DMS 273 treated with DMSO at 0.1 percent for 48 hours (cell line): ENCODE results near the gene NEDD9.
A peak's percentile ranks its signal among the peaks of the same experiment; 100 is the strongest.

ENCODE experiments used
- DNase-seq: peaks from one replicate; lab custom pipeline; 2025; lab: John Stamatoyannopoulos, UW

The NEDD9 gene

DNA sequence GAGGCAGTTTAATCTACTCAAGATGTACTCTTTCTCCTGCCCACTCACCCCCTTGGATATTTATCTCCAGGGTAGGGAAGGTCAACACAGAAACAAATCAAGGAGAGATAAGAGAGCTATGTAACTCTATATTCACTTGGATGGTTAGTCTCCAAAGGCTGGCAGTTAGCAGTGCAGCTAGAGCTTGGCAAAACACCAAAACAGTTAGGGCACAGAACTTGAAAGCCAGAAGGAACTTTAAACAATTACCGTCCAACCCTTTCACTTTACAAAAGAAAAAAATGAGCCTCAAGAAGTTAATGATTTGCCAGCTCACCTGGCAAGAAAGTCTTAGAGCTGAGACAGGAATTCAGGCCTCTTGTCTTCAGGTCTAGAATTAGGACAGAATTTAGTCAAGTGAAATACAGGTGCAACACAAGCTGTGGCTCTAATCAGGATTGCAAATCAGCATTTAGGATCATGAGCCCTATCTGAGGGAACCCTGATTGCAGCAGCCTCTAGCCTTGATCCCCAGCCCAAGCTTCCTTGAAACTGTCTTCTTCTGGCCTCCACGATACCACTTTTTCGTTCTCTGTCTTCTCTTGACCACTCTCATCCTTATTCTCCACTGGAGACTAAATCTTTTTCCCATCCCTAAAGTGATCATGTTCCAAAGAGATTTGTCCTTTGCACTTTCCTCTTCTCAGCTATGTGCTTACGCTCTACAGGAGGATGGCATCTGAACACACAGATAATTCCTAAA is 14.9 kb downstream of the NEDD9 start:
- peak; percentile 33 for DNase-seq

DNA sequence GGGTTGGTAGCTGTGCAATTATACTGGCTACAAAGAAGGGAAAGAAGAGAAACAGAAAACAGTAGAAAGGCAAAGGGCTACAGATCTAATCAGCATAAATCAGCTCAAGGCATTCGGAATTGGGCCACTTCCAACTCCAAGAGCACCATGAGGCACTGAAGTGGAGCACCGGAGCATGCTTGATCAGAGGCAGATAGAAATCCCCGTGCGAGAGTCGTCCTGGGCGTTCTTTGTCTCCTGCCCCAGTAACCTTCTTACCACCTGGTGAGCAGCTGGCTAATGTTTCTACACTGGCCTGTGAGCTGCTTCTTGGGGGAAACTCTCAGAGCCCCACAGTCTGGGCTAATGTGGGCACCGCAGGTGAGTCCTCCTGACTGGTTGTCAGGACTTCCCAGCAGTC is 16.7 kb downstream of the NEDD9 start:
- DNase-seq = no peak

DNA sequence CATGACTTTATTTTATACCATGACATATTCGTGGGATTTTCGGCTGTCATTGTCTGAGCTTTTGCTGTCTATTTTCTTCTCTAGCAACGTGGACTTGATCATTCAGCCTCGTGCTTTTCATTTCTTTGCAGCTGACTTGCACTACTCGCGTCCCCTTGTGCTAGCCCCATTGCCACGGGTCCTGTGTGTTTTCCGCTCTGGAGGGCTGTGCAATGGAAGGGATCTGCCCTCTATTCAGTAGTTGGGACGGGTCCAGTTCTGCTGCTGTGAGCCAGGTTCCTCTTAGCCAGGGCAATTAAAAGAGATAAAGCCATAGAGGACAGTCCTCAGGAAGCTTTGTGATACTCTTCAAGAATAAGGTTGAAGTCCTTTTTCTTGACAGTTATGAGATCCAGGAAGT is 17.6 kb downstream of the NEDD9 start:
- no peak for DNase-seq

DNA sequence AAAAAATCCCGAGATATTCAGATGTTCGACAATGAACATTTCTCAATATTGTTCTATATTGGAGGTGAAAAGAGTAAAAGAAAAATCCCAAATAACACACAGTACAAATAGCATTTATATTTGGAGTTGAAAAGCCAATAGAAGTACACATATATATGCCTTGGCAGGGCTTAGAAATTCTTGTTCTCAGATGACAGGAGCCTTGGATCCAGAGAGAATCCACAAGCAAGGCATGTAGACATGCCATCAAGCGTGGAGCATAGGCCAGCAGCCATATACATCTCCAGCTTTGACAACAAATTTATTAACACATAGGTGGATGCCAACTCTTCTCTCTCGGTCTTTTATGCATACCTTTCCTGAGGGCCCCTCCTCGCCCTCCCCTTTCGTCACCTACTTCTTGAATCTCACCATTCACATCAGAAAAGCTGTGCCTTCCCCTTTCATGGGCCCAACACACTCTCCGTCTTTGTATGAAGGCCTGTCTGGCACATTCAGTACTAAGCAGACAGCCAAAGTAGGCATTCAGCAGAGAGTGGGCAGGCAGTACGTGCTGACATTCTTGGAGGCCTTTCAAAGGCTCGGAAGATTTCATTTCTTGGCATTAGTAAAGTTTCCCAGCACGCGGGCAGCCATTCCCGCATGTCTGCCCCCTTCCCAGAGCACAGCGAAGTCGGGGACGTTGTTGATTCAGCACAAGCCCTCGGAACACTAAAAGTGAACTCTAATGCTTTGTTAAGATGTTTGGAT is 18.2 kb downstream of the NEDD9 start:
- no peak for DNase-seq

DNA sequence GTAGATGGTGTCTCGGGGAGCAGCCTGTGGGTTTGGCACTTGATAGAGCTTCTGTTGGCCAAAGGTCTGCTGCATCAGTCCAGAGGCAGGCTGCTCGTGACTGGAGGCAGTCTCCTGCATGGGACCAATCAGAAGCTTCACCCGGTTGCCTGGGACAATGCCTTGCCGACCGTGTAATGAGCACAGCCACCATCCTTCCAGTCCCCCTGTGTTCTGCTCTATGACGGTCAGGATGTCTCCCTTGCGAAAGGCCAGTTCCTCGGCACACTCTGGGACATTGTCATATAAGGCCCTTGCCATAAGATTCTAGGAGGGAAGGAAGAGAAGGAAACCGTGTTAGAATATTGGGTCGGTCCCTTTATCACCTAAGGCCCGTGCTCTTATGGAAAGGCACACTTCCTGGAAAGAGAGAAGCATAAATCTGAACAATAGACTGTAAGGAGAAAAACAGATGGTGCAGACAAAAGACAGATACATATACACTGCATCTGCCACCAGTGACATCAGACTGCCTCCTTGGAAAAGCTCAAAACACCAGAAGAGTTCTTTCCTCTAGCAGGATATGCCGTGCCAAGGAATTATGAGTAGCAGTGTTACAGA is 18.9 kb downstream of the NEDD9 start:
- DNase-seq = no peak

DNA sequence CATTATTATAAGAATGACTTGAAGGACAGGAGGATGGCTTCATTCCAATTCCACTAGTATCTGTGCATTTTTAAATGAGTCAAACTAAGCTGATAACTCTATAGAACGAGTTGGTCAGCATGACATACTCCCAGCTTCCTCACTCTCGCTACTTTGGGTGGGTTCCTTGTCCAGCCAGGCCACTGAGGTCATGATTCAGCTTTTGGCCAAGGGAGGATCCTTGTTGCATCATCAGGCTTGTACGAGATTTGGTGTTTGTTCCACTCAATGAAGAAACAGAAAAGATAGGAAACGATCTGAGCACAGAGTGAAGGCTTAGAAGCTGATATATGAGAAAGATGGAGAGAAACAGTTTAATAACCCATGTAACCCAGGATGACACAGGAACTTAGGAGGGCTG is 19.8 kb downstream of the NEDD9 start:
- DNase-seq = no peak

DNA sequence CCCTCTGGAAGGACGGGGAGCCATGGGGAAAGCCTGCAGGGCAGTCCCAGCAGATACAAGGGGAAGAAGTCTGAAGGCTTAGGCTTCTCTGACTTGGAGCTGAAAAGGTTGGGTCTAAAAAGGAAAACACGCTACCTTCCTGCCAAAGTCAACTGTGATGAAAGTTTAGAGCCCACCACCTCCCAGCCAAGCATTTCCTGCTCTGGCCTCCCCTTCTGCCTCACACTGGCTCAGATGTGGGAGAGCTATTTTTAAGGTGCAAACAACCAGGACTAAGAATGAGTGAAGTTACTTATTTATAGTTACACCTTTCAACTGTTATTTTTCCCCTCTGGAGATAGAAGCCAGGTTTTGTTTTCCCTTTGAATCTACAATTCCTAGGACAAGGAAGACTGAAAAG is 21.2 kb downstream of the NEDD9 start:
- DNase-seq = no peak

DNA sequence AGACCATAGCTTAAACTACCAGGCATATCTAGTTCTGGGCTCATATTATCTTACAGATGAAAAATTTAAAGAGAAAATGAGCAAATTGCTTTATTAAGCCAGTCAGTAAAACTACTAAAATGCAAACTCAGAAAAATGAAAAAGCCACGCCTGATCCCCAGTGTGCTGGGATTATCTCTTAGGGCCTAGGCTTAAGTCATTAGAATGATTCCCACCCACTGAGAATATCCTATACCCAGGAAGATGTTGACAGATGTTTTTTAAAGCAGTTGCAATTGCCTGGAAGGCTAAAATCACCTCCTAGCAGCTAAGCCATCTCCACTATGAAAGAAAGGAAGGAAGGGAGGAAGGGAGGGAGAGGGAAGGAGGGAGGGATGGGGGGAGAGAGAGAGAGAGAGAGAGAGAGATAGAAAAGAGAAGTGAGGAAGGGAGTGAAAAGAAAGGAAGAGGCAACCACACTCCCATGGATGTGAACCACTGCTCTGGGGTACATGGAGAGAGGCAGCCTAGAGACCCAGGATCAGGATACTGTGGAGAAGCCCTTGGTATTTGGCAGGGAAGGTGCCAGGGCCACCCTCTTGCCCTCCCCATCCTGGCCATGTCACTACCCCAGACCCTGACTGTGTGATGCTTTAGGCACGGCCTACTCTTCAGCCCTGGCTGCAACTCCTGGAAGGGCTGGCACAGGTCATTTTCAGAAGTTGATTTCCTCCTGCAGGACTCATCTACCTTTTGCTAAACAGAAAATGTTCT is 21.9 kb downstream of the NEDD9 start:
- no peak for DNase-seq

DNA sequence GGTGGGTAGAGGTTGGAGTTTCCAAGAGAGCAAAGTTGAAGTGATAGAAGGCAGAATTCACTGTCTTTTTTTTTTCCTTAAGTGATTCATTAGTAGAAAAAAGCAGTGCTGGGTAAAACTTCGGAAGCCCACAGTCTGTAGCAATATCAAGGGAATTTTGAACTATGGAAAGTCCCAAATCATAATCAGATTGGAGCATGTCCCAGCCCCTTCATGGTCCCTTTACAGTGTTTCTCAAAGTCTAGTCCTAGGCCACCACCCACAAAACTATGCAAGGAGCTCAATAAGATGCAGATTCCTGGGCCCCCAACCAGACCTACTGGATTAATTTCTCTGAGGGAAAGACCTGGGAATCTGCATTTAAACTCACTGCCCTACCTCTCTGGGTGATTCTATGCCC is 22.6 kb downstream of the NEDD9 start:
- no peak for DNase-seq

DNA sequence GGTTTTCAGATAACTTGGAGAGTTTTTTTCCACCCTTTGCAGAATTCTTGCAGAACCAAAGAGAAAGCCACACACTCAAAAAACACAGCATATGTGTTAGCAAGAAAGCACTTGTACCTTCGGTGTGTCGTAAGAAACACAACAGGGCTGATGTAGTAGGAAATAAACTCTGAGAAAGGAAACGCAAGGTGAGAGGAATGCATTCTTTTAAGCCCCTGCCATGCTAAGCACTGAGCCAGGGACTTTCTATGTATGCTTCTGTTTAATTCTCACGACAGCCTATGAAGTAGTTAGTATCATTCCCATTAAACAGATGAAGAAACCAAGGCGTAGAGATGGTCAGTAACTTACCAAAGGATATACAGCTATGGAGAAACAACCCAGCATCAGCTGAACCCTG is 23.1 kb downstream of the NEDD9 start:
- DNase-seq = no peak

DNA sequence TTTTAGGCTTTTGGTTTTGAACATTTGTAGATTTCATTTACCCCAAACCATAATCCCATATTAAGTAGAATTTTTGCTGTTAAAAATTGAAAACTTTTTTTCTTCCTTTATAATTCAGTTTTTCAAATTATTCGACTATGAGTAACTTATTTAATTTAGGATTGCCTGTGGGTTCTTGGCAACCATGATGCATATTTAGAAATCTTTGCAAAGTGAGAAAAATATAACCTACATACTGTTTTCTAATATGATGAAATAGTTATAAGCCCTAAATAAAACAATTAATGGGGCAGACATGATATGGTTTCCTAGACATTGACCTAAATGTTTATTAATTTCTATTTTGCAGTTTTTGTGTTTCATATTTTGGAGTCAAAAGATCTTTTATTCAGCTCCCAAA is 23.6 kb downstream of the NEDD9 start:
- DNase-seq = no peak

DNA sequence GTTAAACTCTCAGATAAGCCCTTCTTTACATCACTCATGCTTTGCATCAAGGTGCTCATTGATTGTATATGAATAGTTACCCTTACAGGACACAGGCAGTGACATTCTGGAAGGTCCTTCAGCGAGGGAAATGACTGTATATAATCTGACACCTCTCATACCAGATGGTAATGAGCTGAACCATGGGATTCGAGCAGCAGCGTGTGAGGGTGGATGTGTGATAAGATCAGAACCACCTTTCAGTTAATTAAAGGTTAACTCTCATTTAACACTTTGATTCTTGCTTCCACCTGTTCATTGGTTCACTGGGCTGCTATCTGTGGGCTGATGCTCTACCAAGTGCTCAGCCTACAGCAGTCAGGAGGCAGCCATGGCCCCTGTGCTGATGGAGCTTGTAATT is 24.2 kb downstream of the NEDD9 start:
- DNase-seq = peak; percentile 25

DNA sequence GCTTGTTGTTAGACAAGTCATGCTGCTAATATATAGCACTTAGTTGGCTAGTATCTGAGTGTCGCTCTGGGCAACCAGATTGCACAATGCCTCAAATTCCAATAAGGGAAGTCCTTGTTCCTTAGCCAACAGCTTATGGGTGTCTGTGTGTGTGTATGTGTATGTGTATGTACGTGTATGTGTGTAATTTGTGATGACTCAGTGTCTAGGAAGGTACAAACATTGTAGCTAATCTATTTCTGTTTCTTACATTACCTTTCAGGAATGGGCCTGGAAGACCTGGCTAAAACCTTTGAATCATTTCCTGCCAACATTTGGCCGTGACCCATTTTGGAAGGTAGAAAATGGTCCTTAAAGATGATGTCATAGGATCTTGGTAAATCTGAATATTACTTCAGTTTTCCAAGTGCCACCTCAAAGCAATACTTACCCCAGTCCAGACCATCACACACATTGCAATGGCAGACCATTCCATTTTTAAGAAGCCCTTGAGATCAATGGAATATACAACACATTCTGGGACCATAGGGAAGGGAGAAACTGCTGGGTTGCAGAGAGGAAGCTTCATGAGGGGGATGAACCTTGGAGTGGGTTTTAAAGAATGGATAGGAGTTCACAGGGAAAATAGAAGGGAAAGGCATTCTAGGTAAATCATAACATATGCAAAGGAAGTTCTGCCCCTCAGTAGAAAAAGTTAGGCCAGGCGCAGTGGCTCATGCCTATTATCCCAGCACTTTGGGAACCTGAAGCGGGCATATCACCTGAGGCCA is 25.1 kb downstream of the NEDD9 start:
- DNase-seq = no peak

DNA sequence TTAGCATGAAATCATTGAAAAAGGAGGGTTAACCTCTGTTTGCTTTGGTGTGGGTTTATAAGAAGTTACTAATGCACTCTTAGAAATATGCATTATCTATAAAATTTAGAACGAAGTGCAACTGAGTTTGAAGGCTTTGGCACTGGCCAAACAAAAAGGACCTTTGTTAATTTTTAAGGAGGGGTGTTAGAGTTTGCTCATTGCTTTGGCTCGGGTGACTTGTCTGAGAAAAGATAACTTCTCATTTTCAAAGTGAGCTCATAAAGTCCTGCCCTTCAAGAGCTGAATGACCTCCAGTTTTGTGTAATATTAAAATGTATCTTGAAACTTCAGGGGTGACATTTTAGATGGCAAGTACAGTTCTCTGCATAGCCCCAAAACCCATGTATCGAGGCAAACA is 25.9 kb downstream of the NEDD9 start:
- no peak for DNase-seq

DNA sequence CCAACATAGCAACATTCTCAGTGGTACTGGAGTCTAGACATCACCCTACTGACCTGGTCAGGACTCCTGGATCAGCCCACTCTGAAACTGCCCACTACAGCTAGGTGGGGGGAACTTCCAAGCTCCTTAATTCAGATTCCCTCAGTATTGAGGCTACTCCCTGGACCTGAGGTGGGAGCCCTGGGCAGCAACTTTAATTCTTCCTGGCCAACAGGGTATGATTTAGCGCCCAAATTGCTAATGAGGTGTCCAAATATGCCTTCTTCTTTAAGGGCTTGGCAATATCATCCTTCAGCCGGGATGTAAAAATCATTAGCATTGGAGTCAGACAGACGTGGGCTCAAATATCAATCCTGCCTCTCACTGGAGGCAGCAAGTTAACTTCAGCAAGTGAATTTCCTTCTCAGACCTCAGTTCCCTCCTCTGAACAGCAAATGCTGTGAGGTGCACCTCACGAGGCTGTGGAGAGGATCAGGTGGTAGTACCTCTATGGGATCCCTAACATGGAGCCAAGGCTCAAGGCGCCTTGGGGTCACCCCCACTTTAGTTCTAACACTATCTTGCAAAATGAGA is 27.6 kb downstream of the NEDD9 start:
- no peak for DNase-seq

DNA sequence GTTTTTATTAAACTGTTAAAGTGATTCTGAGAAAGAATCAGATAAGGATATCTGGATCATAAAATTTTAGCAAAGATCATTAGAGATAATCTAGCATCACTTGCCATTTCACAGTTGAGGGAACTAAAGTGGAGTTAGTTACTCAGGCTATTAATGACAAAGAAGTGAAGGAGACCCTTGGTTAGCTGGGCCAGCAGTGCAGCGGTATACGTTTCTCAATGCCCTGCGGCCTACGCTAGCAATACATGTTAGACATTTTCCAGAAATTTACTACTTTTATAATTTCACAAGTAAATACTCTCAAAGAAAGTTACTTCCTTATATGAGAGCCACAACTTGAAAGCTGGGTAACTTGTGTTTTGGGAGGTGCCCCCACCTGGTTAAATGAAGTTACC is 28.5 kb downstream of the NEDD9 start:
- no peak for DNase-seq

DNA sequence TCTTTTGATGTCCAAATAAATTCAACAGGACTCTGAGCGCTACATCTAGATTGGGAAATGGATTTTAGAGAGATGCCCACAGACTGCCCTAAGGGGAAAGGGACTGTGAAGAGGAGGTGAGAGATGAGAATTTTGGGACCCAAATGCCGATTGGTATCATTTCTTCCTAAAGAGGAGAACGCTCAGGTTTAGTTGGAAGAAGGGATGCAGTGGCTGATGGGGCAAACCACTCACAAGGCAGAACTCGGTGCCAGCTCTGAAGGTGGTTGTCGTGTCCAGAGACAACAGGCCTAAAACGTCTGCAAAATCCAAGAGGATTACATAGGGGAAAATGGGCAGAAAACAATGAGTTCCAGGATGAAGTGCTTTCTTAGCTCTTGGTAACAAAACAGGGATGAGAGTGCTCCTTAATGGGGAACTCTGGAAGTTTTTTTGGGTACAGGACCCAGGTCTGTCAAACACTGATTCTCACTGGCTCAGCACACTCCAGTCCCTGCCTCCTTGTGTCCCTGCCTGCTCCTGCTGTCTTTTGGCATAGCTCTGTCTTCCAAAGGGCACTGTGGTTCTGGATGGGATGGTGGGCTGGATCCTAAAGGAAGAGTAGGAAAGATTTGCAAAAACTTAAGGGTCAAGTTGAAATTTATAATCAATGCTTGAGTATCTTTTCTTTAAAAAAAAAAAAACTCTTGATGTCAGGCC is 29.0 kb downstream of the NEDD9 start:
- no peak for DNase-seq

DNA sequence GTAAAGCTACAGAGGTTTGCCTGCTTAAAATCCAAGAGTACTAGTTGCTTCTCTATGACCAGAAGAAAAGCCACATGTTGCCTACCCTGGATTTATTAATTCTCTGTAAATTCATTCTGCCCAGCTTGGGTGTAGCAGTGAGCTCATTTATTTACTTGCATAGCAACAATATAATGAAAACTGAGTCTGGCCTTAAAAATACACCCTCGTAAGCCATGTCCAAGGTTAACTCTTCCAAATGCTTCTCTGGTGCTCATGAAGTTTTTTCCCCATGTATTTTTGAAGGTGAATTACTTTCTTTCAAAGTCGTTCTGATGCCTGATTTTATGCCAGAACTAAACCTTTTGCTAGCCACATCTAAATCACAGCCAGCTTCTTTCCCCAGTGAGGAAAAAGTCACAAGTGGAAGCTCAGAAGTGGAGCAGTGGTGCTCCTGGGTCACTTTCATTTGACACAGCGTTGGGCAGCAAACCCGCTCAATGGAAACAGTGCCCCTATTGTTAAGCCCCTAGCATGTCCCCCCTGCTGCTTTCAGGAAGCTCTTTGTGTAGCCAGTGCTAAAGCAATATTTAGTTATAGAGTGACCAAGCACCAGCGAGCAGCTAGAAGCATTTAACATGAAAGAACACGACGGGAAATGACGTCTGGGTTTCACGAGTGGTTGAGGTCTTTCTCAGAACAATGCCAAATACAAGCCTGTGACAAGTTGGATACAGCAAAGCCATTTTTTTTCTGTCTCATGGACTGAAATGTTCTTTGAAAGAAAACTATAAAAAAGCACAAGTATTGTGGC is 29.8 kb downstream of the NEDD9 start:
- DNase-seq = no peak

DNA sequence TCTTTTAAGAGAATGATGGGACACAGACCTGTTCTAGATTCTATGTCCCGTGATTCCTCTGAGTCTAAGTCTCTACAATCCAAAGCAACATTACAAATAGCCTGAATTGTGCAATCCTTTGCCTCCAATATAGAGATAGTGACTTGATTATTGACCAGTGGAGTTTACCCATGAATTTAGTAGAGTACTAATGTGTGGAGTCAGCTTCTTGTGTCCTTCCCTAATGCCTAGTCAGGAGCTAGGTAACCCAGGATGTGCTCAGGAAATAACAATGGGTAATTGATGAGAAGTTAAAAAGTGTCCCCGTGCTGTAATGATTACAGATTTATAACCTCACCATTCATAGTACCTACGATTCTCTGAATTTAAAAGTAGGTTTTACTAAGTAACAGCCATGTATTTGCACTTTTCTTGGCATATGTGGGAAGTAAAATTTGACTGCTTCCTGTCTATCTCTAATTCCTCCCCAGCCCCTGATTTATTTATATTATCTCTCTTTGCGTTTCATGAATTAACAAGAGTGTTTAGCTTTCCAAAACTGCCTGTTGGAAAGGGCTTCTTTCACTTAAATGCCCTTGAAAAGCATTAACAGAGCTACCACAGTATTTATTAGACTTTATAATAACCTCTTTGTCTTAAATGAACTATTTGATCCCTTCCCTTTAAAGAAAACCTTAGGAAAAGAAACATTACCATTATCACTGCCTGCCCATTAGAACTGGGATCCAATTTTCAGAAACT is 30.5 kb downstream of the NEDD9 start:
- DNase-seq = no peak
